Type B pancreatic cell (in vitro differentiated cells): ENCODE data around the gene FEZF1. TPM values are rescaled to one million over a fixed set of nuclear protein-coding genes. Genes with fewer than 3 reads are reported as not detected.

Experiments used
- DNase-seq: peaks from one replicate; pipeline ENCODE4 v3.0.0; 2021; ENCODE audit warnings: mixed read lengths; ENCODE audit not compliant: unreplicated experiment; ENCODE audit errors: extremely low spot score
- H3K27ac Mint-ChIP-seq: 2 replicates; pipeline ENCODE4 v1.8.0; 2021; ENCODE audit warnings: mild to moderate bottlenecking, mixed read lengths
- H3K27me3 Mint-ChIP-seq: 2 replicates; pipeline ENCODE4 v1.8.0; 2021; ENCODE audit warnings: mixed read lengths
- H3K36me3 Mint-ChIP-seq: 2 replicates; pipeline ENCODE4 v1.8.0; 2021; ENCODE audit warnings: mixed read lengths
- H3K4me1 Mint-ChIP-seq: one replicate; pipeline ENCODE4 v1.8.0; 2021; ENCODE audit warnings: mixed read lengths; ENCODE audit not compliant: unreplicated experiment
- H3K4me3 Mint-ChIP-seq: 2 replicates; pipeline ENCODE4 v1.8.0; 2021; ENCODE audit warnings: mild to moderate bottlenecking, mixed read lengths
- H3K9me3 Mint-ChIP-seq: 2 replicates; pipeline ENCODE4 v1.8.0; 2021; ENCODE audit warnings: mixed read lengths
- total RNA-seq: library from RNA; stranded (reverse); gene quantifications from 2 replicates; pipeline ENCODE4 v1.2.1, GENCODE V29; 2021; ENCODE audit warnings: low replicate concordance
- TF ChIP-seq, protein P1 (sequence below): fragments of 200-600 bp; sonication (generic); conservative IDR thresholded peaks from 2 replicates; pipeline ENCODE4 v1.5.0; 2021; ENCODE audit warnings: antibody characterized with exemption, mild to moderate bottlenecking

The FEZF1 gene
- total RNA-seq, 1 donor from 2014 or later: not detected

DNA sequence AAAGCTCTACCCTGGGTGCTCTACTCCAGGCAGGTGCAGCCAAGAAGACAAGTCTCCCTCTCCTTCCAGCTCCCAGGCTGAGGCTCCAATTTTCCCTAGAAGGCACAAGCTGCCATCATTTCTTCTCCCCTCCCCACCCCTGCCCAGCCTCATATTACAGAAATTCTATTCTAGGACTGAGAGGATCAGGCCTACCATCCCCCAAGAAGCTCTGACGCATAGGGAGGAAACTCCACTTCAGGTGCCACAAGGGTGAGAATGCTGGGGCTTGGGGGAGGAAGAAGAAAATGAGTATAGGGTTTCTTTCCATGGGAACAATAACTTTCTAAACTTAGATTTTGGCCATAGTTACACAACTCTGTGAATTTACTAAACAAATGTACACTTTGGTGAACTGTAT is 35.3 kb downstream of the FEZF1 start:
- Mint-ChIP-seq H3K4me3 (no peak overlapping the region), H3K27ac (no peak overlapping the region), H3K27me3 (peaks cover 9% of the 10 kb centered on the region), H3K36me3 (no peaks in the 10 kb centered on the region), H3K9me3 (no peaks in the 10 kb centered on the region), H3K4me1 (no peaks in the 10 kb centered on the region)
- TF ChIP-seq, protein P1, sequence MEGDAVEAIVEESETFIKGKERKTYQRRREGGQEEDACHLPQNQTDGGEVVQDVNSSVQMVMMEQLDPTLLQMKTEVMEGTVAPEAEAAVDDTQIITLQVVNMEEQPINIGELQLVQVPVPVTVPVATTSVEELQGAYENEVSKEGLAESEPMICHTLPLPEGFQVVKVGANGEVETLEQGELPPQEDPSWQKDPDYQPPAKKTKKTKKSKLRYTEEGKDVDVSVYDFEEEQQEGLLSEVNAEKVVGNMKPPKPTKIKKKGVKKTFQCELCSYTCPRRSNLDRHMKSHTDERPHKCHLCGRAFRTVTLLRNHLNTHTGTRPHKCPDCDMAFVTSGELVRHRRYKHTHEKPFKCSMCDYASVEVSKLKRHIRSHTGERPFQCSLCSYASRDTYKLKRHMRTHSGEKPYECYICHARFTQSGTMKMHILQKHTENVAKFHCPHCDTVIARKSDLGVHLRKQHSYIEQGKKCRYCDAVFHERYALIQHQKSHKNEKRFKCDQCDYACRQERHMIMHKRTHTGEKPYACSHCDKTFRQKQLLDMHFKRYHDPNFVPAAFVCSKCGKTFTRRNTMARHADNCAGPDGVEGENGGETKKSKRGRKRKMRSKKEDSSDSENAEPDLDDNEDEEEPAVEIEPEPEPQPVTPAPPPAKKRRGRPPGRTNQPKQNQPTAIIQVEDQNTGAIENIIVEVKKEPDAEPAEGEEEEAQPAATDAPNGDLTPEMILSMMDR: no peak
- no peak for DNase-seq

DNA sequence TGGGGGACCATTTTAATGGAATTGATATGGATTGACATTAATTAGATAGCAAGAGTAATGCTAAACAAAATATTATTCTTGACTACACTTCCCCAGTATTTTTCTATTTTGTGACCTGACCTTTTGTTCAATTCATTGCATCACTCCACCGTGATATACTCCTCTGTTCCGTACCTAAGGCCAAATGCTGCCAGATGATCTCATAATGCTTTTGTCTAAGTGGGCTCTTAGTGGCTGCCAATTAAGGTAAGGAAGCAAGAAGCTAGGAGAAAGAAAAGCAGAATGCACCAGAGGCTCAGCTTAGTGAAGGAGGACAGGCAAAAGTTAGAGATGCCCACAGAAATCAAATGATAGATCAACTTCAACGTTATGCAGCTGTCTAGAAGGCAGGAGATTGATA is 36.4 kb downstream of the FEZF1 start:
- DNase-seq: no peak
- H3K4me3 Mint-ChIP-seq: no peak overlapping the region
- peaks cover 7% of the 10 kb centered on the region for H3K27me3 Mint-ChIP-seq
- H3K36me3 Mint-ChIP-seq: no peaks in the 10 kb centered on the region
- no peaks in the 10 kb centered on the region for H3K4me1 Mint-ChIP-seq
- TF ChIP-seq, protein P1: no peak
- H3K9me3 Mint-ChIP-seq: no peaks in the 10 kb centered on the region
- H3K27ac Mint-ChIP-seq: no peak overlapping the region

DNA sequence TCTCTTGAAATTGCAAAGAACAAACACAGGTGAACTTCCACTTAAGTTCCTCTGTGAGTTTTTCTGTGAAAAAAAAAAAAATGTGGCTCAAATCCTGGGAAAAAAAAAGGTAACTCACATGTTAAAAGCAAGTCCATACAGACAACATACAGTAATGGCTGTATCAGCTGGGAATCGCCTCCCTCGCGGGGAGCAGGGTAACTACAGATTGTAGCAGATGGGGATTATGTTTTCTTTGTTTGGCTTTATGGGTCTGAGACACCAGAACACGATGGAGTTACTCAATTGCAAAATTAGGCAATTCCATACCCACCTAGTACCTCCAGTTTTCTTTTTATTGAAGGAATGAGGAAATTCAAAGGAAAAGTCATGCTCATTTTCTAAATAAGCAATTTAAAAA is 42.3 kb downstream of the FEZF1 start:
- Mint-ChIP-seq H3K9me3 (no peaks in the 10 kb centered on the region), H3K4me3 (no peak overlapping the region), H3K4me1 (no peaks in the 10 kb centered on the region), H3K27ac (no peak overlapping the region), H3K27me3 (peaks cover 16% of the 10 kb centered on the region), H3K36me3 (no peaks in the 10 kb centered on the region)
- no peak for DNase-seq
- TF ChIP-seq, protein P1: no peak

DNA sequence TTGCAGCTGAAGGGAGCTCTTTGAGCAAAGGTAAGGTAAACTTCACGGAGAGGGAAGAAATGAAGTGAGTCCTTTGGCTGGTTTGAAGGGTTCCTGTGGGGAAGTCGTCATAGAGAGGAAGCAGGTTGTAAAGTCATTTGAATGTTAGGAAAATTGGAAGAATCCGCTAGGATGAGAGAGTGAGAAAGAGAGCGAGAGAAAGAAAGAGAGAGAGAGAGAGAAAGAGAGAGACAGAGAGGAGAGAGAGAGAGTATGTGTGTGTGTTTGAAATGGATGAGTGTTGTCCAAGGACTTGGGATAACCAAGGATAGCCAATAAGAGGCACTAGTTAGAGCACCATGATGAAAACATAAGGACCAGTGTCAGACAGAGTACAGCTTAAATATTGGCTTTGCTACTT is 43.1 kb downstream of the FEZF1 start:
- H3K9me3 Mint-ChIP-seq: no peaks in the 10 kb centered on the region
- peaks cover 19% of the 10 kb centered on the region for H3K27me3 Mint-ChIP-seq
- no peak overlapping the region for H3K27ac Mint-ChIP-seq
- H3K4me1 Mint-ChIP-seq: no peaks in the 10 kb centered on the region
- H3K4me3 Mint-ChIP-seq: no peak overlapping the region
- TF ChIP-seq, protein P1: no peak
- H3K36me3 Mint-ChIP-seq: no peaks in the 10 kb centered on the region
- no peak for DNase-seq

DNA sequence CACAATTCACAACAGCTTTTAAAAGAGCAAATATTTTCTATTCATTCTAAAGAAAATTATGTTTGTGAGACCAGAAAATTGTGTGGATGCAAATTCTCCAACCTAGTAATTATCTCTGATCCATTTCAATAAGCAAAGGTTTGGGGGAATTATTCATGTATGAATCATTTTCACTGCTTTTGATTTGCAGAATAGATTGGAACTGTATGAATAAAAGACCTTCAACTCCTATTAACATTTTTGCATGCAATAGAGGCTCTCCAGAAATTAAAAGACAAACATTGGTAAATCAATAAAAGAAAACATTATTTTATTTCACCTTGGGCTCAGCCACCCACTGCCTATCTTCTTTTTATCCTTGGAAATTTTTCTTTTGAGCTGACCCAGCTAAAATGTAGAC is 43.5 kb downstream of the FEZF1 start:
- Mint-ChIP-seq H3K4me1 (no peaks in the 10 kb centered on the region), H3K9me3 (no peaks in the 10 kb centered on the region), H3K4me3 (no peak overlapping the region), H3K36me3 (no peaks in the 10 kb centered on the region), H3K27ac (no peak overlapping the region), H3K27me3 (peaks cover 20% of the 10 kb centered on the region)
- DNase-seq: no peak
- TF ChIP-seq, protein P1: no peak

DNA sequence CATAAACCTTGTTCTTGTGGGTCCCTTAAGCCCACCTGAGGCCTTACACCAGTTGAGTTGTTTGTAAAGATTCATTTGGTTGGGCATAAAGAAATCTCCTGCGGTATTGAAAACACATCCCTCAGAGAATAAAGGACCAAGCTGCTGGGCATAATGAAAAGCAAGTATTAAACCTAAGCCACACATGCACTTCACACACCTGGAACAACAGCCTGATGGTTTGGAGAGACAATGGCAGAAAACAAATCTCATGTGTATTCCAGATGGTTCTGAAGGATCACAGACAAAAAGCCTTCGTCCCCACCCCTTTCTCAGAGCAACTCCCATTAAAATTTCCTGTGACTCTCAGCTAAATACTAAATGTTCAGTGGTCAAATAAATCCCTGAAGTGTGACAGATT is 44.2 kb downstream of the FEZF1 start:
- Mint-ChIP-seq H3K27me3 (peaks cover 21% of the 10 kb centered on the region), H3K4me3 (no peak overlapping the region), H3K9me3 (no peaks in the 10 kb centered on the region), H3K27ac (no peak overlapping the region), H3K36me3 (no peaks in the 10 kb centered on the region), H3K4me1 (no peaks in the 10 kb centered on the region)
- TF ChIP-seq, protein P1: no peak
- no peak for DNase-seq
